ENCODE results near the gene CALN1.

Gene CALN1

GRCh38 chr7:72032934-72033333 is 379.2 kb downstream of the CALN1 start:
- Mint-ChIP-seq H3K4me1 (ENCODE audit: low read depth) (no peaks in the 10 kb centered on the region), H3K36me3 (ENCODE audit: low read depth) (no peaks in the 10 kb centered on the region), H3K27me3 (no peaks in the 10 kb centered on the region), H3K4me3 (no peak overlapping the region), H3K27ac (no peak overlapping the region), H3K9me3 (peaks cover 20% of the 10 kb centered on the region)

- H3K27ac Mint-ChIP-seq, result no peak overlapping the region
- no peak overlapping the region for H3K4me3 Mint-ChIP-seq
- H3K27me3 Mint-ChIP-seq, result no peaks in the 10 kb centered on the region
- H3K4me1 Mint-ChIP-seq (ENCODE audit: low read depth), result no peaks in the 10 kb centered on the region
- peaks cover 20% of the 10 kb centered on the region for H3K9me3 Mint-ChIP-seq
- H3K36me3 Mint-ChIP-seq (ENCODE audit: low read depth), result no peaks in the 10 kb centered on the region
Measured at GRCh38 chr7:72030994-72031667, 381.0 kb downstream of the CALN1 start.

- Mint-ChIP-seq H3K9me3 (peaks cover 15% of the 10 kb centered on the region), H3K4me1 (ENCODE audit: low read depth) (no peaks in the 10 kb centered on the region), H3K4me3 (no peak overlapping the region), H3K27me3 (no peaks in the 10 kb centered on the region), H3K36me3 (ENCODE audit: low read depth) (no peaks in the 10 kb centered on the region), H3K27ac (no peak overlapping the region)
Measured at GRCh38 chr7:72028267-72028666, 383.9 kb downstream of the CALN1 start.

GRCh38 chr7:72025381-72025960 is 386.7 kb downstream of the CALN1 start:
- H3K36me3 Mint-ChIP-seq (ENCODE audit: low read depth), result no peaks in the 10 kb centered on the region
- H3K4me3 Mint-ChIP-seq, result no peak overlapping the region
- H3K9me3 Mint-ChIP-seq, result peaks cover 16% of the 10 kb centered on the region
- no peaks in the 10 kb centered on the region for H3K4me1 Mint-ChIP-seq (ENCODE audit: low read depth)
- H3K27me3 Mint-ChIP-seq, result no peaks in the 10 kb centered on the region
- H3K27ac Mint-ChIP-seq, result no peak overlapping the region

GRCh38 chr7:72023926-72024325 is 388.2 kb downstream of the CALN1 start:
- Mint-ChIP-seq H3K9me3 (peaks cover 16% of the 10 kb centered on the region), H3K27ac (no peak overlapping the region), H3K4me1 (ENCODE audit: low read depth) (no peaks in the 10 kb centered on the region), H3K36me3 (ENCODE audit: low read depth) (no peaks in the 10 kb centered on the region), H3K4me3 (no peak overlapping the region), H3K27me3 (no peaks in the 10 kb centered on the region)

- peaks cover 11% of the 10 kb centered on the region for H3K9me3 Mint-ChIP-seq
- H3K4me3 Mint-ChIP-seq, result no peak overlapping the region
- no peak overlapping the region for H3K27ac Mint-ChIP-seq
- no peaks in the 10 kb centered on the region for H3K4me1 Mint-ChIP-seq (ENCODE audit: low read depth)
- no peaks in the 10 kb centered on the region for H3K27me3 Mint-ChIP-seq
- no peaks in the 10 kb centered on the region for H3K36me3 Mint-ChIP-seq (ENCODE audit: low read depth)
Measured at GRCh38 chr7:72021716-72022115, 390.4 kb downstream of the CALN1 start.

GRCh38 chr7:72020311-72020710 is 391.8 kb downstream of the CALN1 start:
- peaks cover 7% of the 10 kb centered on the region for H3K9me3 Mint-ChIP-seq
- no peak overlapping the region for H3K4me3 Mint-ChIP-seq
- no peaks in the 10 kb centered on the region for H3K36me3 Mint-ChIP-seq (ENCODE audit: low read depth)
- no peak overlapping the region for H3K27ac Mint-ChIP-seq
- H3K4me1 Mint-ChIP-seq (ENCODE audit: low read depth), result no peaks in the 10 kb centered on the region
- H3K27me3 Mint-ChIP-seq, result no peaks in the 10 kb centered on the region

GRCh38 chr7:72019436-72019835 is 392.7 kb downstream of the CALN1 start:
- H3K27me3 Mint-ChIP-seq, result no peaks in the 10 kb centered on the region
- H3K4me3 Mint-ChIP-seq, result no peak overlapping the region
- no peaks in the 10 kb centered on the region for H3K36me3 Mint-ChIP-seq (ENCODE audit: low read depth)
- no peak overlapping the region for H3K27ac Mint-ChIP-seq
- no peaks in the 10 kb centered on the region for H3K4me1 Mint-ChIP-seq (ENCODE audit: low read depth)
- H3K9me3 Mint-ChIP-seq, result peaks cover 7% of the 10 kb centered on the region

GRCh38 chr7:72017756-72018155 is 394.4 kb downstream of the CALN1 start:
- no peak overlapping the region for H3K27ac Mint-ChIP-seq
- no peaks in the 10 kb centered on the region for H3K4me1 Mint-ChIP-seq (ENCODE audit: low read depth)
- H3K36me3 Mint-ChIP-seq (ENCODE audit: low read depth), result no peaks in the 10 kb centered on the region
- H3K27me3 Mint-ChIP-seq, result no peaks in the 10 kb centered on the region
- no peak overlapping the region for H3K4me3 Mint-ChIP-seq
- H3K9me3 Mint-ChIP-seq, result peaks cover 7% of the 10 kb centered on the region

- H3K36me3 Mint-ChIP-seq (ENCODE audit: low read depth), result no peaks in the 10 kb centered on the region
- H3K4me1 Mint-ChIP-seq (ENCODE audit: low read depth), result no peaks in the 10 kb centered on the region
- no peak overlapping the region for H3K27ac Mint-ChIP-seq
- H3K27me3 Mint-ChIP-seq, result no peaks in the 10 kb centered on the region
- no peak overlapping the region for H3K4me3 Mint-ChIP-seq
- peaks cover under 1% of the 10 kb centered on the region for H3K9me3 Mint-ChIP-seq
Measured at GRCh38 chr7:72016574-72016973, 395.6 kb downstream of the CALN1 start.

- H3K36me3 Mint-ChIP-seq (ENCODE audit: low read depth), result no peaks in the 10 kb centered on the region
- H3K27ac Mint-ChIP-seq, result no peak overlapping the region
- no peaks in the 10 kb centered on the region for H3K27me3 Mint-ChIP-seq
- H3K4me3 Mint-ChIP-seq, result no peak overlapping the region
- H3K4me1 Mint-ChIP-seq (ENCODE audit: low read depth), result no peaks in the 10 kb centered on the region
- H3K9me3 Mint-ChIP-seq, result no peaks in the 10 kb centered on the region
Measured at GRCh38 chr7:72015136-72015535, 397.0 kb downstream of the CALN1 start.

- no peaks in the 10 kb centered on the region for H3K27me3 Mint-ChIP-seq
- H3K4me3 Mint-ChIP-seq, result no peak overlapping the region
- peaks cover 4% of the 10 kb centered on the region for H3K9me3 Mint-ChIP-seq
- no peaks in the 10 kb centered on the region for H3K4me1 Mint-ChIP-seq (ENCODE audit: low read depth)
- H3K36me3 Mint-ChIP-seq (ENCODE audit: low read depth), result no peaks in the 10 kb centered on the region
- H3K27ac Mint-ChIP-seq, result no peak overlapping the region
Measured at GRCh38 chr7:72007018-72007417, 405.1 kb downstream of the CALN1 start.

GRCh38 chr7:72003236-72003635 is 408.9 kb downstream of the CALN1 start:
- no peaks in the 10 kb centered on the region for H3K4me1 Mint-ChIP-seq (ENCODE audit: low read depth)
- no peak overlapping the region for H3K27ac Mint-ChIP-seq
- H3K4me3 Mint-ChIP-seq, result no peak overlapping the region
- no peaks in the 10 kb centered on the region for H3K27me3 Mint-ChIP-seq
- no peaks in the 10 kb centered on the region for H3K9me3 Mint-ChIP-seq
- H3K36me3 Mint-ChIP-seq (ENCODE audit: low read depth), result no peaks in the 10 kb centered on the region

GRCh38 chr7:71996141-71996540 is 416.0 kb downstream of the CALN1 start:
- no peaks in the 10 kb centered on the region for H3K4me1 Mint-ChIP-seq (ENCODE audit: low read depth)
- H3K4me3 Mint-ChIP-seq, result no peak overlapping the region
- no peak overlapping the region for H3K27ac Mint-ChIP-seq
- no peaks in the 10 kb centered on the region for H3K27me3 Mint-ChIP-seq
- H3K36me3 Mint-ChIP-seq (ENCODE audit: low read depth), result no peaks in the 10 kb centered on the region
- peaks cover 6% of the 10 kb centered on the region for H3K9me3 Mint-ChIP-seq

- H3K27me3 Mint-ChIP-seq, result no peaks in the 10 kb centered on the region
- no peaks in the 10 kb centered on the region for H3K4me1 Mint-ChIP-seq (ENCODE audit: low read depth)
- H3K4me3 Mint-ChIP-seq, result no peak overlapping the region
- H3K36me3 Mint-ChIP-seq (ENCODE audit: low read depth), result no peaks in the 10 kb centered on the region
- H3K27ac Mint-ChIP-seq, result no peak overlapping the region
- peaks cover 6% of the 10 kb centered on the region for H3K9me3 Mint-ChIP-seq
Measured at GRCh38 chr7:71995111-71995510, 417.0 kb downstream of the CALN1 start.

GRCh38 chr7:71991586-71991985 is 420.6 kb downstream of the CALN1 start:
- Mint-ChIP-seq H3K36me3 (ENCODE audit: low read depth) (no peaks in the 10 kb centered on the region), H3K27ac (no peak overlapping the region), H3K27me3 (no peaks in the 10 kb centered on the region), H3K9me3 (peaks cover 8% of the 10 kb centered on the region), H3K4me1 (ENCODE audit: low read depth) (no peaks in the 10 kb centered on the region), H3K4me3 (no peak overlapping the region)
